SK-N-SH (cell line): ENCODE data around the gene TFE3.

Experiments used
- CTCF ChIP-seq: fragments of 200-600 bp; sonication (generic); IDR thresholded peaks from 2 replicates; pipeline ENCODE4 v1.6.1; 2017; ENCODE audit warnings: antibody characterized with exemption, mild to moderate bottlenecking, moderate library complexity
- ELF1 ChIP-seq: IDR thresholded peaks from 2 replicates; pipeline ENCODE4 v1.4.0; 2012
- EP300 ChIP-seq, 2 experiments: IDR thresholded peaks; 2 replicates each; pipeline versions ENCODE4 v1.4.0 to v1.6.1; 2012; ENCODE audit warnings: borderline replicate concordance in 1 of 2, low read depth in 1 of 2, low read length in 1 of 2
- FOXM1 ChIP-seq: IDR thresholded peaks from 2 replicates; pipeline ENCODE4 v1.4.0; 2012; ENCODE audit warnings: low read depth, mild to moderate bottlenecking
- MXI1 ChIP-seq: IDR thresholded peaks from 2 replicates; pipeline ENCODE4 v1.6.1; 2012; ENCODE audit warnings: mild to moderate bottlenecking, low read depth, low read length, improper control_type of control experiment
- NRF1 ChIP-seq: IDR thresholded peaks from 2 replicates; pipeline ENCODE4 v1.6.1; 2012; ENCODE audit warnings: low read depth, mild to moderate bottlenecking, low read length
- RCOR1 ChIP-seq: fragments of 150-350 bp; IDR thresholded peaks from 2 replicates; pipeline ENCODE4 v1.6.1; 2017; ENCODE audit warnings: antibody characterized with exemption, low read length
- TEAD4 ChIP-seq: IDR thresholded peaks from 2 replicates; pipeline ENCODE4 v1.4.0; 2012; ENCODE audit warnings: mild to moderate bottlenecking, borderline replicate concordance; ENCODE audit not compliant: insufficient read depth
- YY1 ChIP-seq: IDR thresholded peaks from 2 replicates; pipeline ENCODE4 v1.4.0; 2012; ENCODE audit warnings: low read depth, mild to moderate bottlenecking

GRCh38 chrX:49070988-49071387, 27.8 kb upstream of the TFE3 start:
- TF ChIP-seq YY1 (no peak), NRF1 (no peak), CTCF (no peak), ELF1 (no peak), TEAD4 (no peak), FOXM1 (no peak), RCOR1 (no peak), MXI1 (no peak), EP300 (IDR thresholded peaks at IDR 0.05; ENCODE audit: borderline replicate concordance in 1 of 2, low read depth in 1 of 2, low read length in 1 of 2) (no peak)
